ENCODE results near the gene PTF1A. TPM values are rescaled to one million over a fixed set of nuclear protein-coding genes. Genes with fewer than 3 reads are reported as not detected.

Gene PTF1A, protein sequence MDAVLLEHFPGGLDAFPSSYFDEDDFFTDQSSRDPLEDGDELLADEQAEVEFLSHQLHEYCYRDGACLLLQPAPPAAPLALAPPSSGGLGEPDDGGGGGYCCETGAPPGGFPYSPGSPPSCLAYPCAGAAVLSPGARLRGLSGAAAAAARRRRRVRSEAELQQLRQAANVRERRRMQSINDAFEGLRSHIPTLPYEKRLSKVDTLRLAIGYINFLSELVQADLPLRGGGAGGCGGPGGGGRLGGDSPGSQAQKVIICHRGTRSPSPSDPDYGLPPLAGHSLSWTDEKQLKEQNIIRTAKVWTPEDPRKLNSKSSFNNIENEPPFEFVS
- total RNA-seq: not detected

DNA sequence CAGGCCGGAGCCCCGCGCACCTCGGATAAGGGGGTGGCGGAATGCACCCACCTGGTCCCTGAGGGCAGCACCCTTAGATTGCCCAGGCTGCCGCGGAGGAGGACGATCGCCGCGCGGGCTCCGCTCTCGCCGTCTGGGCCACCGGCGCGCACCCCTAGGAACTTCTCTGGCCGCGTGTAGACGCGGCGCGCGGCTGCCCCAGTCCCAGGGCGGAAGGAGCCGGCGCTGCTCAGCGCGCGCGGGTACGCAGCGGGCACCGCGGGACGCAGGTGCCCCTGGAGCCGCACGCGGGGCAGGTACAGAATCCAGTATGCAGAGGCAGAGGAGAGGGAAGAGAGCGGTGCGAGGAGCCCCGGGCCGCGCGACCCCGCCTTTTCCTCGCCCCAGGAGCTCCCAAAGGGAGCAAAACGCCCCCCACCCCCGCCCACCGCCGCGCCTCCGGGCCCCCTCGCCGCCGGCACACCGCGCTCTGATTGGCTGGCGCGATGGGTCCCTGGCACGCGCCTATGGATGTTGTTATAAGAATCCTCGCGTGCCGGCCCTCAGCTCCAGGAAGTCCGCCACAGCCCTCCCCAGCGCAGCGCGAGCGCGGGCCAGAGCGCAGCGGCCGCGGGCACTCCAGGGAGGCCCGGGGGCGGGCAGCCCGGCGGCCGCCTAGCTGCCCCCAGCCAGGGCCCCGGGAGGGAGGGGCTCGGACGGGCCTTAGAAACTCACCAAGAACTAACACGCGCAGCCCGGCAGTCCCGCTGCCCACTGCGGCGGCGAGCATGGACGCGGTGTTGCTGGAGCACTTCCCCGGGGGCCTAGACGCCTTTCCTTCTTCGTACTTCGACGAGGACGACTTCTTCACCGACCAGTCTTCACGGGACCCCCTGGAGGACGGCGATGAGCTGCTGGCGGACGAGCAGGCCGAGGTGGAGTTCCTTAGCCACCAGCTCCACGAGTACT, at the start of gene PTF1A:
Gene PTF1A, plus strand, starts transcription at position 549 of the 948 bp plus-strand sequence. Its CDS starts 219 bp downstream, at position 768.
- DNase-seq: no peak

DNA sequence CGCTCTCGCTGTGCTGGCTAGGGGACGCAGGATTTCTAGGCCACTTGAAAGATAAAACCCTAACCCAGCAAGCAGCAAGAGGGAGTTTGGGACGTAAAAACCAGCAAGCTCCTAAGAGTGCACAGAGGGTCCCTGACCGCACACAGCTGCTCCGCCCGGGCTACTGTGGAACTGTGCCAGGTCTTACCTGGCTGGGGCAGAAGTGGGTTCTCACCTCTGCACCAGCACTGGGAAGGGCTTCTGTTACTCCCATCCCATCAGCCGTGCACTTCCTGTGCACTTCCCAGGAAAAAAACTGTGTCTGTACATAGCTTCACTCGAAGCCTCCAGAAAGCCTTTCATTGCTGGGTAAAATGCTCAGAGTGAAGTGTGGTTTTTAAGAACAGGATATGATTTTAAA, 45.9 kb upstream of the PTF1A start:
- DNase-seq: no peak

DNA sequence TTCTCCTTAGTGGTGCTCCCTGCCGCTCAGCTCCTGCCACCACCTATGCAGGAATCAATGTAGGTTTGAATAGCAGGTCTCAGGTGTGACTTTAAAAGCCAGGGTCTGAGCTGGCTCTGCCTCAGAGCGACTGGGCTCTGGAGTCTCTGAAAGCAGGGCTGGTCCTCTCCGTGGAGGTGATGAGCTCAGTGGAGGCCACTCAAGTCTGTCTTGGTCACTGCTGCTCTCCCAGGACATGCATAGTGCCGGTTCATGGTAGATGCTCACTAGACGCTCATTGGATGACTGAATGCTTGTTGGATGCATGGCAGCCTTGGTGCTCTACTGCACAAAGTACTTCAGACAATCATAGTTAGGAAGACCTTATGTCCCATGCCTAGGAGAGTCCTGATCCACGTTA, 45.1 kb upstream of the PTF1A start:
- DNase-seq: no peak

DNA sequence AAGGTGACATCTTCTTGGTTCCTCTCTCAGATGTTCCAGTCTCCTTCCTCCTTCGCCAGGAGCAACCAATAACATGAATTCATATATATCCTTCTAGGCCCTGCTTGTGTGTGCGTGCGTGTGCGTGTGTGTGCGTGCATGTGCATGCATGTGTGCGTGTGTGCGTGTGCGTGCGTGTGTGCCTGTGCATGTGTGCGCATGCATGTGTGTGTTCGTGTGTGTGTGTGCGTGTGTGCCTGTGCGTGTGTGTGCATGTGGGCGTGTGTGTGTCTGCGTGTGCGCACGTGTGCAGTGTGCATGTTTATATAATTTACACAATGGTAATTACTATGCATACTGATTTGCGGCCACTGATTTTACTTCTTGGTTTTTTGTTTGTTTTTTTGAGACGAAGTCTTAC, 43.9 kb upstream of the PTF1A start:
- no peak for DNase-seq

DNA sequence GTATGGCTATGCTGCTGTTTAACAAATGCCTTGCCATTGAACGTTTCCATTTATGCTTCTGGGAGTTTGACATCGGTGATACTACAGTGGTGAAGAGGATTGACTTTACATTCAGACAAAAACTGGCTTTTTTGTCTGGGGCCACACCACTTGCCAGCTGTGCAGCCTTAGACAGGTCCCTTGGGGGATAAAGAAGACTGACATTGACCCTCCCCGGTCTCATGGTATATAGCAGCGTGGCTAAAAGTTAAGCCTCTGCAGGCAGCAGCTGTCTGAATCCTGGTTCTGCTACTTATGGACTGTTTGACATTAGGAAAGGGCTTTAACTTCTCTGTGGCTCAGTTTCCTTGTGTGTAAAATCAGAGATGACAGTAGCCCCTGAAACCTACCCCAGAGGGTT, 42.0 kb upstream of the PTF1A start:
- DNase-seq: no peak

DNA sequence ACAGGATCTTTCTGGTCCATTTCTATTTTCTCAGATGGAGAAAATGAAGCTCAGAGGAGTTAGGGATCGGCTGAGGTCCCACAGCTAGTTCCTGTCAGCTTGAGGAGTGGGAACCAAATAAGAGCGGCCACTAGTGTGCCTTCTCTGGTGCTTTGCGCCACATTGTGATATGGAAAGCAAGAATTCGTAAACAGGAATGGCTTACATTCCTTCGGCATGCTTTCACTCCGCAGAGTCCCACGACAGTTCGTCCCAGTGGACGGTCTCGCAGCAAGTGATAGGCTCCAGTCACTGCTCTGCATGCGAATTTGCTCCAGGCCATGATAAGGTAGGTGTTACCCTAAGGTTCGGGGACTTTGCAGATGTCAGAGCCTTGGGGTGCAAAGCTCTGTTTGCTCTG, 41.5 kb upstream of the PTF1A start:
- no peak for DNase-seq

DNA sequence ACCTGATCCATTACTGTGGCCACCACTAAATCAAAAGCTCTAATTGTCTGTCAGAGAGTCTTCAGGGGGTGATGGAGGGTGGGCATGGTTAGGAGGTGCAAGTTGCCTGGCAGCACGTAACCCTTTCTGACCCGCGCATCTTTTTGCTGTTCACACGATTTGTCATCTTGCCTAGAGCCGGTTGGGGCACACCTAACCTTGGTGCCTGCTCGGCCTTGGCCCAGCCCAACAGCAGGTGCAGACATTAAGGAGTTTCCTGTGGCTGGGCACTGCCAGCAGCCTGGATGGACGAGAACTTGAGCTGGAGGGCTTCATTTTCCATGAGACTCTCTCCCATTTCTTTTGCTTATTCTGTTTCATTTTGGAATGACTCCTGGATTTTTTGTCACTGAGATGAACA, 41.0 kb upstream of the PTF1A start:
- no peak for DNase-seq

DNA sequence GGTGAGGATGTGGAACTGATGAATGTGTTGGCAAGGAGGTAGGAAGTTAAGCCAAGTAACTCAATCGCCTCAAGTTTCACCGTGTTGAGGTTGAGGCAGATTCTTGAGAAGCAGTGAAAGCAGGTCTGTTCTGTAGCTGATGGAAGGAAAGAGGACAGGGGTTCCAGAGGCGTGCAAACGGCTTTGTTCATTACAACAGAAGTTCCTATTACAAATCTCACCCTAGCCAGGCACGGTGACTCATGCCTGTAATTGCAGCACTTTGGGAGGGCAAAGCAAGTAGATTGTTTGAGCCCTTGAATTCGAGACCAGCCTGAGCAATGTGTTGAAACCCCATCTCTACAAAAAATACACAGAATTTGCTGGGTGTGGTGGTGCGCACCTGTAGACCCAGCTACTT, 36.9 kb upstream of the PTF1A start:
- DNase-seq: no peak

DNA sequence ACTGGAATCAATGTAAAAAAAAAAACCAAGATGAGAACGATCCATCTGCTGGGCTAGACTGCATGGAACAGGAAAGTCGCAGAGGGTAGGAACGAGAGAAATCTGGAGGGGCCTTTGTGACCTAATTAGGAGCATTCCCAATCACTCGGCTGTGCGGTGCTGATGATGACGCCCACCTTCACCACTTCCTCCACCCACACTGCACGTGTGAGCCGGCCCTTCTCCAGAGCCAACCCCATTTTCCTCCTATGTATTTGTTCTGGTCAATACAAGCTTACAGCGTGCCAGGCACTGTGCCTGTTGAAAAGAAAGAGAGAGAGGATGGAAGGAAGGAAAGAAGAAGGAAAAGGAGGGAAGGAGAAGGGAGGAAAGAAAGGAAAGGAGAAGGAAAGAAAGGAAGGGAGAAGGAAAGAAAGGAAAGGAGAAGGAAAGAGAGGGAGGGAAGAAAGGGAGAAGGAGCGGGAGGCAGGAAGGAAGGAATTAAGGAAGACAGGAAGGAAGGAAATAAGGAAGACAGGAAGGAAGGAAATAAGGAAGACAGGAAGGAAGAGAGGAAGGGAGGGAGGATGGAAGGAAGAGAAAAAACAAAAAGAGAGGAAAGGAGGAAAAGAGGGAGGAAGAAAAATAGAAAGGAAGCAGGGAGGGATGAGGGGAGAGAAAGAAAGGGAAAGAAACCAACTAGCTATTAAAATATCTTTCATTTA, 35.5 kb upstream of the PTF1A start:
- no peak for DNase-seq

DNA sequence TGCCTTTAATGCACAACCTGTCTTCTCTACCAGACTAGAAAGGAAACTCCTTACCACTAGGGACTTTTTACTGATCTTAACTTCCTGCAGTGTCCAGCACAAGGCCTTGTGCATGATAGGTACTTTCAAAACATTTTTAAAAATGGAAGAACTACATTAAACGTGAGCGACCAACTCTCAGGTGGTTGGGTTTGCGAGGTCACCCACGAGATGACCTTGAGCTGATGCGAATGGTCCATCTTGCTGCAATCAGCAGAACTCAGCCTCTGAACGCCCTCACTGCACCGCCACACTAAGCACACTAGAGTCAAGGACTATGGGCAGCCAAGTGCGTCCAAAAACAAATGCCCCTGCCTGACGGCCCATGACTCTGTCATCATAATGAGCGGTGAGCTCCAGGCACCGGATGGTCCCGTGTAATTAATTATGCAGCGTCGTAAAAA, 34.9 kb upstream of the PTF1A start:
- no peak for DNase-seq

DNA sequence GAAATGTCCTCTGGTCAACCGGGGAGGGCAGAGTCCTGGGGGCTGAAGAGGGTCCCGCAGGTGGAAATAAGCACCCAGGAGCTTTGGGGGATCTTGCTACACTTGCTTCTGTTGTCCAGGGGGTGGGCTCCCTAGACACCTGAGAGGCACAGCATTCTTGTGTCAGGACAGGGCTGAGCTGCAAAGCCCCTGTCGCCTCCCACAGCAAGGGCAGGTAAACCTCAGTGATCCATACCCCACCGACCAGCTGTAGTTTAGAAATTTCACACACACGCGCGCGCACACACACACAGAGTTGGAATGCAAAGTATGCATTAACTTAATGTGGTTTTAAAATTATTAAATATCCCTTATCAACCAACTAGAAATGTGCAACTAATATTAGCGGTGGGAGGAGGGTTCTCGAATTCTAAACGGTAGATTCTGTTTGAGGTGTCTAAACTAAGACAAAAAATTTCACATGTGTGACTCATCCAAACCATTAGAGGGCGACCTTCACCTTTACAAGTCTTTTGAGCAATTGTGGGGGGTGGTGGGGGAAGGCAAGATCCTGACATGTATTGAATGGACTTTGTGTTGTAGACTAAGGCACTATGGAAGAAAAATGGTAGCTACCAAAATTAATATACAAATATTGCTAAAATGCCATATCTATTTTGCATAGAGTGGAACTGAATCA, 34.3 kb upstream of the PTF1A start:
- peak; percentile 29 for DNase-seq

DNA sequence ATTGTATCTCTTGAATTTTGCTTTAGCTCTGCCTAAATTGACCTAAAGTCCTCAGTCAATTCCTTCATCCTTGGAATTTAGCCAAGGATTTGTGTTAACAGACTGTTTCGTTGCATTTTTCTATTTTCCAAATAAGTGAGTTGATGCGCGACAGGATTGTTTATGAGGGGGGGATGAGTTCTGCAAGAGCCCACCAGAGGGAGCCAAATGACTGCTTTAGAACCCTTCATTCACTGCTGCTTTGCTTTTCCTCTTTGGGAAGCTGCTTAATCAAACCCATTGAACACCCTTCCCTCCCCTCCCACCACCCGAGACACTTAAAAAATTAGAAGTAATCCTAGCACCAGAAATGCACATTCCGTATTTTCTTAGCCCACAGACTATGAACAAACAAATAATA, 33.7 kb upstream of the PTF1A start:
- DNase-seq: peak; percentile 51

DNA sequence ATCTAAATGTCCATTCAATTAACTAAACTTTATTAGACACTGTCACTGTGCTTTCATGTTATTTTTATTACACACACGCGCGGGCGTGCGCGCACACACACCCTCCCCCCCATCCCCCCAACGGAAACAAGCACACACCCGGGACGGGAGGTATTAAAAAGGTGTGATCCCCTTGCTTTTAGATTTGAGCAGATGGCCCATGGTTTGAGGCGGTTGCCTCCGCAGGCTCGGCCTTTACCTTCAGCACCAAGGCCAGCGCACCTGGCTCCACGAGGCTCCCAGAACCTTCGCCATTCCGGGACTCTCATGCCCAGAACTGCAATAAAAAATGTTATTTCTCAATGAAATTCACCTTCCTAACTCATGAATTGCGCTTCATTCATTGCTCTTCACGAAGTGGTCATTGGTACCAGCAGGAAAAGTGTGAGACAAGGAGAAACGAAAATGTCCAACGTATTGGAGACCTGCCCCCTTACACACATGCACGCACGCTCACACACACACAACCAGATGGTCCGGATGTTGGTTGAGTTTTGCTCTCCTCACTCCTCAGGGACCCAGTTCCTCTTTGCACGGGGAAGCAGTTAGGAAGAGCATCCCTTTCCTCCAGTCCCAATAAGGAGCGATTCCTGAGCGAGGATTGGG, 20.8 kb upstream of the PTF1A start:
- DNase-seq: no peak

DNA sequence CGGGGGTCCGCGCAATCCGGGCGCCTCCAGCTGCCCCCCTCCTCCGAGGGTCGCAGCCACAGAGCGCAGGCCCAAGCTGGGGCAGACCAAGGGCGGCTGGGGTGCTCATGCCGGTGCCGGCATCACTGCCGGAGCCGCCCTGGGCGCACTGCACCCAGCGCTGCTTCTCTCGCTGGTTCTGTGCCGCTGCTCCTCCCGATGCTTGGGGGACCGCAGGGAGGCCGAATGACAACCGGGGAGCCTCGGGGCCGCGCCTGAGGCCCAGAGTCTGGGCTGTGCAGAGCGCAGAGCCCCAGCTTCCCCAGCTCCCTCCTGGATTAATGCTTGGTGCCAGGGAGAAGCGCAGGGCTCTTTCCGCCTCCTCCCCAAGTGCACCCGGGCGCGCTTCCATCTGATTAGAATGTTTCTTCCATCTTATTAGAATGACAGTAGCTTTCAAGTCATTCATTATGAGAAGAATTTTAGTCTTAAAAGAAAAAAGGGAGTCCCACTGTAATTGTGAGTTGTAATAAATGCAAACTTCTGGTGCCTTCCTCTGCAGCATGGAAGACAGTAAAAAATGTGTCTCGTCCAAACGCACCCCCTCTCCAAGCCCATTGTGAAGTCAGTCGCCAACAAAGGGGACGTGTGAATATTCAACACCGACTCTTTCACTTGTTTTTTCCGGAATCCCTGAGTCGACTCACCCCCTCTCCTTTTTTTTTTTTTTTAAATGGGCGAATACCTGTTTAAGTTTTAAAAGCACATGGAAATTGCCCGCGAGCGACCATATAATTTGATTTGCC, 19.5 kb upstream of the PTF1A start:
- DNase-seq: no peak

DNA sequence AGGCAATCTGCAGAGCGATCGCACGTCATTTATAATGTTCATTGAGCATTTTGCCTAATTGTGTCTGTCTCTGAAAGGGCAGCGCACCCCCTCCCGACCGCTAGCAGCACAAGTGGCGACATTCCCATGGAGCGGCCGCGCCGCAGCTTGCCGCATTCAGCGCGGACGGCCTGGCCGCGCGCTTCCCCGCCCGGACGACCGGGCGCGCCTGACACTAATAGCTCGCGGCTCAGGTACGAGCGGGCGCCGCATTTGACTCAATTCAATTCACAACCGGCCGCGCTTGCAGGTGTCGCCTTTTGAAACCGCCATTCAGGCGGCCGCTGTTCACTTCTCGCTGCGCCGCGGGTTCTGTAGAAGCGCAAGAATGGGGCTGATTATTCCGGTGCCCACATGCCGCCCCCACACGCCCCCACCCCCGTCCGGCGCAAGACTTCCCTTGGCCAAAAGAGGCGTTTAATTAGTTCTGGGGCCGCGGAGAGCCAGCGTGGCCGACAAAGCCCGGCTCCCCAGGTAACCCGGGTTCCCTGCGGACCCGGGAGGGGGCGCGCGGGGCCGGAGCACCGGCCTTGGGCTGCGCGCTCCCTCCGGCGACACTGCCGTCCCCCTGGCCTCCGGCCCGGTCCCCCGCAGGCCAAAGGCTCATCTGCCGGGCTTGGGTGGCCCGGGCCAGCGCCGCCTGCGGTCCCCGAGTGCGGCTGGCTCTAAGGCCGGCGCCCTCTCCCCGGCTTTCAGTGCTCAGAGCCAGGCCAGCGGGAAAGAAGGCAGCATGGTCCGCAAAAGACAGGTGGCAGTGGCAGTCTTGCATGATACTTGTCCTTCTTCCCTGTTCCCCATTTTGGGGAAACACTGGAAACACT, 18.7 kb upstream of the PTF1A start:
- no peak for DNase-seq

DNA sequence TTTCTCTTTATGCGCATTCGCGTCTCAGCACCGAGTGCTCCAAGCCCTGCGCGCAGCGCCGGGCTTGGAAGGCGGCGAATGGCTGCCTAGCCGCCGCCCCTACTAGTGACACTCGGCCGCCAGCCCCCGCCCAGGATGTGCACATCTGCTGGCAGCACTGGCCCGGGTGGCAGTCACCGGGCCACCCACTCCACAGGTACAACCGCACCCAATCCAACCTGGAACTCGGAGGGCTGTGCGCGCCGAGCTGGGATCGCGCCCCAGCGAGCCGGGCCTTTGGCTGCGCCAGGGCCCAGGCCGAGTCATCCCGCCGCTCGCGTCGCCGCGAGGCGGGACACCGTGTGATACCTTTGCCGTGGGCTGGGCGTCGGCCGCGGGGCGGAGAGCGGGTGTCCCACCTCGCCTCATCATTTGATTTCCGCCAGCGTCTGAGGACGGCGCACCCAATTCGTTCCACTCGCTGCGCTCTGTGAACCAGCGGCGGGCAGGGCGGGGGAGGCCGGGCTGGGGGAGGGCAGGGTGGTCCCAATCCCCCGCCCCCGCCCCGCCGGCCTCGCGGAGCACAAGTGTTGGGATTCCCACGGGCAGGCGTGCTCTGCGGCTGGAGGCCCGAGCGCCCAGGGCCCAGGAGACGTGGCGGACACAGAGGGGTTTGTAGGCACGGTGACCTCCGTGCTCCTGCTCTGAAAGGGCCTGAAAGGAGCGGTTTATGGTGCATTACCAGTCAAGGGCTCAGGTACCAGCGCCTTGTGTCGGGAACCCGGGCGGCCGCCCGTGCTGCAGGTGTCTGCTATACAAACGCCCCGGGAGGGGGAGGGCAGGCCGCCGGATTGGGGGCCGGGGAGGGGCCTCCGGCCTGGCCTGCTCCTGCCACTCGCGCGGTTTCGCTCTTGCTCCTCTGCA, 17.8 kb upstream of the PTF1A start:
- no peak for DNase-seq

DNA sequence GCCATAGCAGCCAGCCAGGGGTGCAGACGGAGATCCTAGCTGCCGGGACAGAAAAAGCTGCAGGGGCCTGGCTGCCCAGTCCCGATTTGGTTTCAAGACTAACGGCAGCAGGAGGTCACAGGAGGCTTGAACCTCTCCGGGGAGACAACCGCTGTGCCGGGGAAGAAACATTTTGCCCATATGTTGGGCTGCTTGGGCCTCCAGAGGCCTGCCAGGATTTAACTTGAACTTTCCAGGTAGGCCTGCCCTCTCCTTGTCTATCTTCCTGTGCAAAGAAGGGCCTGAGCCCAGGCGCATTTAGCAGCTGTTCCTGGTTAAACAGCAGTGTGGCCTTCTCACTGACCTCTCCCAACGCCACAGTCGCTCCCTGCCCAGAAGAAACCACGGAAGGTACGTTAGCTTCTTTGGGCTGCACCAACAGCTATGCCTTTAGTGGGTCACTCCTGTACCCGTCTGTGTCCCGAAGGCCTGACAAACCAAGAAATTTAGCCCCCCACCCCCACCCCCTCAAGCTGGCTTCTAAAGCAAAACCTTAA, 17.1 kb upstream of the PTF1A start:
- no peak for DNase-seq

DNA sequence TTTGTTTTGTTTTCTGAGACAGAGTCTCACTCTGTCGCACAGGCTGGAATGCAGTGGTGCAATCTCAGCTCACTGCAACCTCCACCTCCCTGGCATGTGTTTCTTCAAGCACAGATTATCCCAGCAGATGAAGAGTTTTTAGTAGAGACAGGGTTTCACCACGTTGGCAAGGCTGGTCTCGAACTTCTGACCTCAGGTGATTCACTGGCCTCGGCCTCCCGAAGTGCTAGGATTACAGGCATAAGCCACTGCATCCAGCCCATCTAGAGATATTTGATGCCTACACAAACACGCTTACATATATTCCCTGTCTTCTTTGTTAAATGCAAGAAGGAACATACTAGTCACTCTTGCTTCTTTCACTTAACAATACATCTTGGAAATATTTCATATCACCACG, 5.9 kb upstream of the PTF1A start:
- no peak for DNase-seq

DNA sequence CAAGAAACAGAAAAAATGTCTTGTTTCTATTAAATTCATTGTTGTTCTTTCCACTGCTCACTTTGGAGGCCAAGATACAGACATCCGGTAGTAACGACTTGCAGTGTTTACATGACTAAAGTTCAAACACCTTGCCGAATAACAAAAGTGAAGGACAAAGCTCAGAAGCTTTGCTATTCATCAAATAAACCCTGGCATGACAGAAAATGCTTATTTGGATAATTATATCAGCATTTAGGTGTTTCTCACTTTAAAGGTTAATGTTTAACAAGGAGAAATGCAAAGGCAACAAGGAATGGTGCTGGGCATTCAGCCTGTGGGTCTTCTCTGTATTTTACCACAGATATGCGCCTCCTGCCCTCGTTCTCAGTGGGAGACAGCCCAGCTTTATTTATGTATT, 5.4 kb upstream of the PTF1A start:
- DNase-seq: no peak

Measured in skin of body (tissue), 2 donors.